SW 1271 (cell line): ENCODE measurements around the gene PCDHAC1.

Experiments used
- DNase-seq, 2 experiments: peaks; one replicate each; lab custom pipeline; 2025; lab: John Stamatoyannopoulos, UW

PCDHAC1 gene

GRCh38 chr5:140967226-140967893 is 41.3 kb downstream of the PCDHAC1 start:
- no peak for DNase-seq

- DNase-seq: no peak
These were observed 43.8 kb downstream of the PCDHAC1 start for GRCh38 chr5:140969880-140970279.

GRCh38 chr5:140973550-140973949 is 47.5 kb downstream of the PCDHAC1 start:
- no peak for DNase-seq

- no peak for DNase-seq
These were observed 50.9 kb downstream of the PCDHAC1 start for GRCh38 chr5:140977003-140977402.

- DNase-seq: no peak
These were observed 52.2 kb downstream of the PCDHAC1 start for GRCh38 chr5:140978260-140978659.

- no peak for DNase-seq
These were observed 52.9 kb downstream of the PCDHAC1 start for GRCh38 chr5:140978983-140979382.
